BJ (cell line): ENCODE measurements around the gene IQCE. TPM values are rescaled to one million over a fixed set of nuclear protein-coding genes. Genes with fewer than 3 reads are reported as not detected.

Experiments used
- CTCF ChIA-PET: fragments of 350-600 bp; formaldehyde crosslinking; extraction: SDS; loops from one replicate; lab custom pipeline; 2021; ENCODE audit warnings: antibody characterized with exemption, inconsistent platforms; lab: Yijun Ruan, JAX
- POLR2A ChIA-PET: fragments of 300-600 bp; sonication (Branson Sonifier 250); formaldehyde crosslinking; extraction: SDS; loops from one replicate; lab custom pipeline; 2021; ENCODE audit warnings: antibody characterized with exemption; lab: Charles Lee
- DNase-seq: peaks from one replicate; pipeline ENCODE4 v3.0.0-alpha.2; 2011; ENCODE audit warnings: low read depth
- H3K27me3 ChIP-seq: 2 replicates; pipeline ENCODE4 v1.6.0; 2011; ENCODE audit warnings: low read length; ENCODE audit not compliant: control insufficient read depth, insufficient read depth
- H3K36me3 ChIP-seq: 2 replicates; pipeline ENCODE4 v1.5.1; 2011; ENCODE audit warnings: low read length; ENCODE audit not compliant: control insufficient read depth, insufficient read depth
- H3K4me3 ChIP-seq: 2 replicates; pipeline ENCODE4 v1.5.1; 2011; ENCODE audit warnings: low read depth, mild to moderate bottlenecking, control low read depth, low read length
- CTCF ChIP-seq: IDR thresholded peaks from 2 replicates; pipeline ENCODE4 v1.5.1; 2011; ENCODE audit warnings: low read depth, mild to moderate bottlenecking, control low read depth, inconsistent platforms, low read length, moderate library complexity; ENCODE audit not compliant: insufficient read depth
- polyA plus RNA-seq: library from polyadenylated mRNA; depleted of rRNA; stranded (reverse); fragments of >200 nt; gene quantifications from 2 replicates; pipeline ENCODE4 v1.2.3, GENCODE V29; 2011

The IQCE gene
- polyA plus RNA-seq, 1 experiment = 9.9 TPM

DNA sequence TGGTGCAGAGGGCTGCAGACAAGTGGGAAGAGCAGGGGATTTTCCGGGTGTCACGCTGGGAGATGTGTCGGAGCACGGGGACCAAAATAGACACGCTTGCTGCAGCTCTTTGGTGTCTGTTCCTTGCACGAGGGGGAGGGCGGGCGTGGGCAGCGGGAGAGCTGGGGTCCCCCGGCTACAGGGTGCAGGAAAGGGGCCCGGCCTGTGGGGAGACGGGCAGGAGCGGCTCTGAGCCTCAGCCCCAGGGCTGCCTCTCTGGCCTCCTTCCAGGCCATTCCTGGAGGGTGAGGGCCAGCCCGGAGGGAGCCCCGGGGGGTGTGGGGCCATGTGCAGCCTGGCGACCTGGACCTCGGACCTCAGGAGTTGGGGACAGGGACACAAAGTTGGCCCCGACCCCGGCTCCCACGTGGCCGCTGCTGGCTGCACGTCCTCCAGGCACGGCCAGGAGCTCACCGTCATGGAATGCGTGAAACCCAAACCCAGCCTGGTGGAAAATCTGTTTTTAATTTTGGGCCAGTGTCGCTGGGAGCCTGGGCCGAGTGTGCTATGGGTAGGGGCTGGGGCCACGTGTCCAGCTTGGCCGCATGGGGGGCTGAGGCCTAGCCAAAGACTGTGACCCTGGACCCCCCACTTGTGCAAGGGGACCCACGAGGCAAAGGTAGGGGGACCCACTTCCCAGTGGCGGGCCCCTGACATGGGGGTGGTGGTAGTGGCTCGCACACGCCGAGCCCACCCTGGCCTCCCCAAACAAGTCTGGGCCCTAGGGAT is 79.6 kb downstream of the IQCE start:
- Histone ChIP-seq H3K4me3 (no peak overlapping the region), H3K27me3 (no peaks in the 10 kb centered on the region), H3K36me3 (peaks cover 6% of the 10 kb centered on the region)
- ChIA-PET POLR2A (interaction anchor here (1.1 kb wide), 1 partner anchor 18 kb away, joined by 3 read pairs; no protein-coding TSS in a partner anchor), CTCF (interaction anchor here (0.6 kb wide), 1 partner anchor 362 kb away, joined by 3 read pairs; no protein-coding TSS in a partner anchor)
- TF ChIP-seq CTCF = no peak
- no peak for DNase-seq

- ChIA-PET POLR2A (no interaction called here), CTCF (no interaction called here)
- TF ChIP-seq CTCF = no peak
- Histone ChIP-seq H3K4me3 (no peak overlapping the region), H3K36me3 (peaks cover 5% of the 10 kb centered on the region), H3K27me3 (no peaks in the 10 kb centered on the region)
- DNase-seq = no peak
Measured at GRCh38 chr7:2639181-2639681, 80.5 kb downstream of the IQCE start.

DNA sequence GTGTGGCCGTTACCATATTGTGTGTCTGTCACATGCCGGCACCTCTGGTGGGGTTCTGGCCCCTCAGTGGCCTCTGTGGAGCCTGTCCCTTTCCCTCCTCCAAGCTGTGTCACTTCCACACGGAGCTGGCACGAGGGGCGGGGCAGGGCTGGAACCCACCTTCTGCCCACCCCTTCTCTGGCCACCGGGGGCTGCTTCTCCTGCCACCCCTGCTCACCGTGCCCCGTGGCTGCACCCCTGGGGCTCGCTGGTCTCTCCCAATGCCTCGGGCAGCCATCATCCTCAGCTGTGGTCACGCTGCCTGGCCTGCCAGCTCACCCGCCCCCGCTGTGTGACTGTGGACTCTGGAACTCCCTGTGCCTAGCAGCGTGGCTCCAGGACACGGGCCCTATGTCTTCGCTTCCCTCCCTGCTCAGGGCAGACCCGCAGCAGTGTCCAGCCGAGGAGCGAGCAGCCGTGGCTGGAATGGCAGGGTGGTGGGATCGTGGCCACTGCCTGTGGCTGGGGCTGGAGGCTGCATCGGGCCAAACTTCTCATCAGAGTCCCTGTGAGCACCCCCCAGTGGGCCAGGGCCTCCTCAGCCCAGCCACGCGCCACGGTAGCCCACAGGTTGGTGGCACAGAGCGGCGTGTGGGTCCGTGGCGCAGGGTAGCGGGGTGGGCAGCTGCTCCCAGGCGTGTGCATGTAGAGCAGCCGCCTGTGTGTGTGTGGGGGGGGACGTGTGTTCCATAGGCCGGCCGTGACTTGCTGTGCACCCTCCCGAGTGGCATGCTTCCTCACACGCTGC is 81.1 kb downstream of the IQCE start:
- TF ChIP-seq CTCF = no peak
- ChIA-PET POLR2A (no interaction called here), CTCF (no interaction called here)
- DNase-seq = no peak
- H3K36me3 ChIP-seq = peaks cover 5% of the 10 kb centered on the region
- H3K27me3 ChIP-seq = no peaks in the 10 kb centered on the region
- no peak overlapping the region for H3K4me3 ChIP-seq

DNA sequence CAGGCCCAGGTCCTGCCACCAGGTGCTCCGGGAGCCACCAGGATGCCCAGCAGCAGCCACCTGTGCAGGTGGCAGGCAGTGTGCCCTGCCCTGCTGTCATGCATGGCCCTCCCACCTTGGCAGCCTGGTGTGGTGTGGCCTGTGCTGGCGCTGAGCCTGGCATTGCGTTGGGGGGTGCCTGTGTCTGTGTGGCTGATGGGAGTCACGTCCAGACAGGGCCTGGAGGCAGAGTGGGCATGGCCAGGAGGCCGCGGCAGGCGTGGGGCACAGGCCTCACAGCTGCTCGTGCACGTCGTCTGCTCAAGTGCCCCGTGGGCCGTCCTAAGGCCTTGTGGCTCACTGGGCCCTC is 81.7 kb downstream of the IQCE start:
- TF ChIP-seq CTCF = no peak
- POLR2A ChIA-PET = no interaction called here
- H3K27me3 ChIP-seq = no peaks in the 10 kb centered on the region
- H3K4me3 ChIP-seq = no peak overlapping the region
- H3K36me3 ChIP-seq = peaks cover 5% of the 10 kb centered on the region
- CTCF ChIA-PET = no interaction called here
- DNase-seq = no peak

DNA sequence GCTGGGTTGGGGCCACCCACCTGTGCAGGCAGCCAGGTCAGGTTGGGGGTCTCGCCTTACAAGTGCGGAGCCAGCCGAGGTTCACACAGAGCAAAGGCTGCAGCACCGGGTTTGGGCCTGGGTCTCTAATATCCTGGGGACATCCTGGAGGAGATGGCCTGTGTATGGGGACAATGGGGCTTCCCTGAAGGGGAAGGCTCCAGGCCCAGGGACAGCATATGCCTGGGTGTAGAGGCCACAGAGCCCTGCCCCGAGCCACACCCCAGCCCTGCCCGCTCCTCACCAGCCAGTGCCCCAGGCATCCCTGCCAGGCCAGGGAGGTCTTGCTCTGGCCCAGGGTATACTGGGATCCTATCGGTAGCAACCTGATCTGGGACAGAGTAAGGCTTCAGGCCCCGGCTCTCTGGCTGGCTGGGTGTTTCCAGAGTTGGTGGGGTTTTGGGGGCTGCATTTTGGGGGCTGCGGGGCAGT is 82.1 kb downstream of the IQCE start:
- H3K4me3 ChIP-seq = no peak overlapping the region
- no peak for TF ChIP-seq CTCF
- no peaks in the 10 kb centered on the region for H3K27me3 ChIP-seq
- DNase-seq = no peak
- peaks cover 5% of the 10 kb centered on the region for H3K36me3 ChIP-seq
- POLR2A ChIA-PET = no interaction called here
- CTCF ChIA-PET = interaction anchor here (1.5 kb wide), 1 partner anchor 14 kb away, joined by 3 read pairs; no protein-coding TSS in a partner anchor
